Glutamatergic neuron (in vitro differentiated cells): ENCODE data around the gene LIN7C. TPM values are rescaled to one million over a fixed set of nuclear protein-coding genes. Genes with fewer than 3 reads are reported as not detected.

ENCODE experiments used
- DNase-seq: peaks from one replicate; pipeline ENCODE4 v3.0.0; 2022
- H3K27ac Mint-ChIP-seq: one replicate; pipeline ENCODE4 v1.8.0; 2020; ENCODE audit warnings: mild to moderate bottlenecking, mixed read lengths, inconsistent platforms; ENCODE audit not compliant: unreplicated experiment
- H3K27me3 Mint-ChIP-seq: one replicate; pipeline ENCODE4 v1.8.0; 2020; ENCODE audit warnings: mild to moderate bottlenecking, moderate library complexity, mixed read lengths, inconsistent platforms; ENCODE audit not compliant: unreplicated experiment
- H3K36me3 Mint-ChIP-seq: one replicate; pipeline ENCODE4 v1.8.0; 2020; ENCODE audit warnings: mild to moderate bottlenecking, mixed read lengths, inconsistent platforms; ENCODE audit not compliant: unreplicated experiment
- H3K4me1 Mint-ChIP-seq: one replicate; pipeline ENCODE4 v1.8.0; 2020; ENCODE audit warnings: mild to moderate bottlenecking, low read depth, mixed read lengths, inconsistent platforms; ENCODE audit not compliant: unreplicated experiment
- H3K4me3 Mint-ChIP-seq: one replicate; pipeline ENCODE4 v1.8.0; 2020; ENCODE audit warnings: mild to moderate bottlenecking, mixed read lengths, inconsistent platforms; ENCODE audit not compliant: unreplicated experiment
- H3K9me3 Mint-ChIP-seq: one replicate; pipeline ENCODE4 v1.8.0; 2020; ENCODE audit warnings: mild to moderate bottlenecking, moderate library complexity, mixed read lengths, inconsistent platforms; ENCODE audit not compliant: unreplicated experiment
- total RNA-seq: library from RNA; stranded (reverse); fragmentation: NEBNext Ultra II Directional; extraction: Animal tissue kit (Norgen Biotek cat#: 25700); gene quantifications from one replicate; pipeline ENCODE4 v1.2.1, GENCODE V29; 2021; ENCODE audit not compliant: unreplicated experiment
- TF ChIP-seq, protein P1 (sequence below): fragments of 200-600 bp; sonication (generic); IDR thresholded peaks from one replicate; pipeline ENCODE4 v1.5.0; 2021; ENCODE audit not compliant: partially characterized antibody, unreplicated experiment

The LIN7C gene
- total RNA-seq, 1 donor from 2014 or later = 44.7 TPM

DNA sequence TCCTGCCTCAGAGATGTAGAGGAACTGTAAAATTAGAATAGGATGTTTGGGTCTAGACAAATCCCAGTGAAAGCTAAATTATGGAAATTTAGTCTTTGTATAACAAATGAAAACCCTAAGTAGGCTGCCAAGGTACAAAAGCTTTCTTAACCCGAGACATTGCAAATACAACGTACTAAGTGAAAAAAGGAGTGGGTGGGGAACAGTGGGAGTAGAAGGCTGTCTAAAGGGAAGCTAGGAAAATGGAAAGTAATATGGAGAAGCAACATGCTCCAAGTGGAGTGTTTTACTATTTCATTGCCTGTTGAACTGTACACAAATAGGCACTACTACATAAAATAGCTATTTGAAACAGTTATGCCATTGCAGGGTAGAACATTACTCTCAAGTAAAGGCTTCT lies 6.8 kb upstream of the LIN7C start:
- H3K4me3 Mint-ChIP-seq = no peak overlapping the region
- peaks cover 3% of the 10 kb centered on the region for H3K27me3 Mint-ChIP-seq
- no peaks in the 10 kb centered on the region for H3K9me3 Mint-ChIP-seq
- no peak for DNase-seq
- no peaks in the 10 kb centered on the region for H3K36me3 Mint-ChIP-seq
- no peak overlapping the region for H3K27ac Mint-ChIP-seq
- H3K4me1 Mint-ChIP-seq = no peaks in the 10 kb centered on the region
- TF ChIP-seq, protein P1, sequence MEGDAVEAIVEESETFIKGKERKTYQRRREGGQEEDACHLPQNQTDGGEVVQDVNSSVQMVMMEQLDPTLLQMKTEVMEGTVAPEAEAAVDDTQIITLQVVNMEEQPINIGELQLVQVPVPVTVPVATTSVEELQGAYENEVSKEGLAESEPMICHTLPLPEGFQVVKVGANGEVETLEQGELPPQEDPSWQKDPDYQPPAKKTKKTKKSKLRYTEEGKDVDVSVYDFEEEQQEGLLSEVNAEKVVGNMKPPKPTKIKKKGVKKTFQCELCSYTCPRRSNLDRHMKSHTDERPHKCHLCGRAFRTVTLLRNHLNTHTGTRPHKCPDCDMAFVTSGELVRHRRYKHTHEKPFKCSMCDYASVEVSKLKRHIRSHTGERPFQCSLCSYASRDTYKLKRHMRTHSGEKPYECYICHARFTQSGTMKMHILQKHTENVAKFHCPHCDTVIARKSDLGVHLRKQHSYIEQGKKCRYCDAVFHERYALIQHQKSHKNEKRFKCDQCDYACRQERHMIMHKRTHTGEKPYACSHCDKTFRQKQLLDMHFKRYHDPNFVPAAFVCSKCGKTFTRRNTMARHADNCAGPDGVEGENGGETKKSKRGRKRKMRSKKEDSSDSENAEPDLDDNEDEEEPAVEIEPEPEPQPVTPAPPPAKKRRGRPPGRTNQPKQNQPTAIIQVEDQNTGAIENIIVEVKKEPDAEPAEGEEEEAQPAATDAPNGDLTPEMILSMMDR = no peak

DNA sequence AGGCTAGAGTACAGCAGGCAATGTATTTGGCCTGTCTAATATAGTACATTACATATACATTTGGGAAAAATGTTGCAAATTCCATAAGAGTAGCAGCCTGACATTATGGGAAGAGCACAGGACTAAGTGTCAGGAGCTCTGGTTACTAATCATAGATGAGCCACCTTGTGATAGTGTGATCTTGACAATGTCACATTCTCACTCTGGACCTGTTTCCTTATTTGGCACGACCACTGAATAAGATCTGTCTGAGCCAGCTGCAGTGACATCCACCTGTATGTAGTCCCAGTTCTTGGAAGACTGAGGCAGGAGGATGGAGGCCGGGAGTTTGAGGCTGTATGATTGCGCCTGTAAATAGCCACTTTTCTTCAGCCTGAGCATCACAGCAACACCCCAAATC lies 5.7 kb upstream of the LIN7C start:
- H3K36me3 Mint-ChIP-seq = no peaks in the 10 kb centered on the region
- DNase-seq = no peak
- H3K27ac Mint-ChIP-seq = no peak overlapping the region
- peaks cover 3% of the 10 kb centered on the region for H3K4me1 Mint-ChIP-seq
- H3K4me3 Mint-ChIP-seq = no peak overlapping the region
- peaks cover 2% of the 10 kb centered on the region for H3K27me3 Mint-ChIP-seq
- TF ChIP-seq, protein P1 = no peak
- H3K9me3 Mint-ChIP-seq = no peaks in the 10 kb centered on the region

DNA sequence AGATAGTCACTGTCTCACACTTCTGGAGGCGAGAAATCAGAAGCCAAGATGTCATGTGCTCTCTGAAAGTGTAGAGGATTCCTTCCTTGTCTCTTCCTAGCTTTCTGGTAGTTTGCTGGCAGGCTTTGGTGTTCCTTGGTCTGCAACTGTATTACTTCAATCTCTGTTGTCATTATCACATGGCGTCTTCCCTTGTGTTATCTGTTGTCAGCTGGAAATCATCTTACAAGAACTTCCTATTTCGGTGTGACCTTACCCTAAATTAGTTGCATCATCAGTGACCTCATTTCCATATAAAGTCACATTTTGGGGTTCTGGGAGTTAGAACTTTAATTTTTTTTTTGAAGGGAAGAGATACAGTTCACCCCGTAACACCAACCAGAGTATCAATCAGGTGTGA lies 3.3 kb upstream of the LIN7C start:
- TF ChIP-seq, protein P1 = no peak
- H3K4me1 Mint-ChIP-seq = peaks cover 6% of the 10 kb centered on the region
- no peak for DNase-seq
- H3K27me3 Mint-ChIP-seq = peaks cover 2% of the 10 kb centered on the region
- H3K9me3 Mint-ChIP-seq = peaks cover 2% of the 10 kb centered on the region
- H3K36me3 Mint-ChIP-seq = no peaks in the 10 kb centered on the region
- no peak overlapping the region for H3K4me3 Mint-ChIP-seq
- no peak overlapping the region for H3K27ac Mint-ChIP-seq

DNA sequence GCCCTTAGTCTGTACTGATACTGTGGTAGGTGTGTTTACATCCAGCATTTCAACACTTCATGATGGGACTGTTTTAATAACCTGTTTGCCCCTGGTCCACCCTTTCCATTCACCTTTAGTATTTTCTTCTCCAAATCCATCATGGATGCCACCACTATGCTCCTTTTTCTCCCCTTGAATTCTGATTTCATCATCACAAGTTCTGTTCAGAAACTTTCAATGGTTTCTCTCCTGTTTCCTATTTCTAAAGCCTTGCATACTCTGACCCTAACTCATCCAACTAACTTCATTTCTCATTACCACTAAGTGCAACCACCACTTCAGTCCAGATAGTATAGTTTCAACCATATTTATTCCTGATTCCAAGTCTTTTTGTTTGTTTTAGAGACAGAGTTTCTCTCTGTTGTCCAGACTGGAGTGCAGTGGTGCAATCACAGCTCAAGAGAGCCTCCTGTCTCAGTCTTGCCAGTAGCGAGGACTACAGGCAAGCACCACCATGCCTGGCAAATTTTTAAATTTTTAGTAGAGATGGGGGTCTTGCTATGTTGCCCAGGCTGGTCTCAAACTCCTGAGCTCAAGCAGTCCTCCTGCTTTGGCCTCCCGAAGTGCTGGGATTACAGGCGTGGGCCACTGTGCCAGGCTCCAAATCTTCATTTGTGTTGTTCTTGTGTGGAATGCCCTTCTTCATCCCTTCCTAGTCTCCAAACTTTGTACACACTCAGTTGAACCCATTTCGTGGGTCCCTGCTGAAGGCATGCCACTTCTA lies 1.2 kb upstream of the LIN7C start:
- H3K4me1 Mint-ChIP-seq = peaks cover 6% of the 10 kb centered on the region

DNA sequence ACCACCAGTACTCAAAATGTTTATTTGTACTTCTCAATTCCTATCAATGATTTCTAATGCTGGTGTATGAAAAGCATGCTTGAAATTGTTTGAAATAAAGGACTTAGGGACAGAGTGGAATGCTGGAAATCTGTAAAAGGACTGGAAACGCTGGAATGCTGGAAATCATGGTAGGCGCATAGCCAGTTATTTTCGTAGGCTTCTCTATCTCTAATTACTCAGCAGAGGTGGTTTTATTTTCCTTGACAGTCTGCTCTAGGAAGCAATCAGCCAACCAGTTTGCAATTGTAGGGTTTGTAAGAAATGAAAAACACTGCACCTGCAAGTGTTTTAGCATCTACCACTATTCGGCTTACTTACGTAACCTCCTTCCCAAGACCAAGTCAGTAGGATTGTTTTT lies 788 bp downstream of the LIN7C start:
- DNase-seq = no peak
- Mint-ChIP-seq H3K4me1 (peaks cover 6% of the 10 kb centered on the region), H3K9me3 (peaks cover 2% of the 10 kb centered on the region), H3K27me3 (peaks cover 2% of the 10 kb centered on the region), H3K36me3 (no peaks in the 10 kb centered on the region), H3K27ac (peak overlapping the region; percentile 93), H3K4me3 (peak overlapping the region; percentile 98)
- TF ChIP-seq, protein P1 = no peak

More for the DNA sequence above, 1.2 kb upstream of the LIN7C start:
- Mint-ChIP-seq H3K36me3 (no peaks in the 10 kb centered on the region), H3K27me3 (peaks cover 2% of the 10 kb centered on the region), H3K4me3 (peak overlapping the region; percentile 83), H3K27ac (peak overlapping the region; percentile 49), H3K9me3 (peaks cover 2% of the 10 kb centered on the region)
- TF ChIP-seq, protein P1 = no peak
- no peak for DNase-seq
